Activated CD4-positive, alpha-beta memory T cell treated with anti-CD3 and anti-CD28 coated beads, Interleukin-2, amount 10 ng/mL, durations not matched to agents 7 days and 5 days (primary cell): Measurements from ENCODE around the gene SELENOI. TPM values are rescaled to one million over a fixed set of nuclear protein-coding genes. Genes with fewer than 3 reads are reported as not detected.
A peak's percentile ranks its signal among the peaks of the same experiment; 100 is the strongest.
"Not testable (repeated sequence)": the region's sequence is repeated elsewhere in the genome, so short reads cannot be mapped to it uniquely, and the experiment has no call there.

ENCODE experiments used
- CTCF ChIA-PET: fragments of 350-600 bp; sonication (Branson Sonifier 250); formaldehyde crosslinking; loops from one replicate; lab custom pipeline; 2021; ENCODE audit warnings: antibody characterized with exemption, inconsistent platforms; lab: Charles Lee
- POLR2A ChIA-PET: fragments of 350-600 bp; sonication (Branson Sonifier 250); formaldehyde crosslinking; loops from one replicate; lab custom pipeline; 2021; ENCODE audit warnings: antibody characterized with exemption; lab: Charles Lee
- DNase-seq: peaks from one replicate; pipeline ENCODE4 v3.0.0-alpha.2; 2020
- H3K27ac Mint-ChIP-seq: one replicate; pipeline ENCODE4 v1.8.0; 2021; ENCODE audit warnings: mild to moderate bottlenecking, mixed read lengths
- H3K27me3 Mint-ChIP-seq: one replicate; pipeline ENCODE4 v1.8.0; 2021; ENCODE audit warnings: mixed read lengths
- H3K36me3 Mint-ChIP-seq: one replicate; pipeline ENCODE4 v1.8.0; 2021; ENCODE audit warnings: low read depth, mixed read lengths
- H3K4me1 Mint-ChIP-seq: one replicate; pipeline ENCODE4 v1.8.0; 2021; ENCODE audit warnings: mixed read lengths
- H3K4me3 Mint-ChIP-seq: one replicate; pipeline ENCODE4 v1.8.0; 2021; ENCODE audit warnings: mild to moderate bottlenecking, mixed read lengths
- H3K9me3 Mint-ChIP-seq: one replicate; pipeline ENCODE4 v1.8.0; 2021; ENCODE audit warnings: mixed read lengths
- total RNA-seq, 2 experiments: library from RNA; stranded (reverse); gene quantifications; one replicate each; pipeline ENCODE4 v1.2.3, GENCODE V29; 2021

The SELENOI gene
- total RNA-seq, 2 experiments from 2014 or later: 22.9 to 31.4 TPM

DNA sequence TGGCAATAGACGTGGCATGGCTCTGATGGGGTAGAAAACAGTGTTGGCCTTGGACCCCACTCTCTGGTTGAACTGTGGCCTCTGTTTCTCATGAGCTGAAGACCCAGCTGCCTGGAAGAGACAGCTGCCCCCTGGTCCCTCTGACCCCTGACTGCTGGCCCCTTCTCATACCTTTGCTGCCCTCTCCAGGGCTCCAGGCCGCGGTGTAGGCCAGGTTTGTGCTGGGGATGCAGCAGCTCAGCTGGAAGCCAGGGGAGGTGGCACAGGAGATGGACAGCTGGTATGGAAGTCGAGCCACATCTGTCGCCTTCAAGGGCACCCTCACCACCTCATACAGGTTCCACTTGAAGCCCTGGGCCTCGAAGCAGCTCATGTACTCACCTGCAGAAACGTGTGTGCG lies 31.7 kb upstream of the SELENOI start:
- no peak for DNase-seq
- no peaks in the 10 kb centered on the region for H3K36me3 Mint-ChIP-seq
- no peaks in the 10 kb centered on the region for H3K4me1 Mint-ChIP-seq
- H3K9me3 Mint-ChIP-seq: no peaks in the 10 kb centered on the region
- H3K27me3 Mint-ChIP-seq: peaks cover 2% of the 10 kb centered on the region
- H3K27ac Mint-ChIP-seq: no peak overlapping the region
- POLR2A ChIA-PET: no interaction called here
- CTCF ChIA-PET: no interaction called here
- H3K4me3 Mint-ChIP-seq: no peak overlapping the region

- H3K27me3 Mint-ChIP-seq: peaks cover 2% of the 10 kb centered on the region
- DNase-seq: no peak
- no peak overlapping the region for H3K4me3 Mint-ChIP-seq
- no peaks in the 10 kb centered on the region for H3K4me1 Mint-ChIP-seq
- CTCF ChIA-PET: no interaction called here
- H3K36me3 Mint-ChIP-seq: no peaks in the 10 kb centered on the region
- POLR2A ChIA-PET: interaction anchor here (0.9 to 1.2 kb wide), 2 partner anchors 30 to 72 kb away, joined by 3 read pairs; partner anchors contain the start of genes HADHA and HADHB
- H3K9me3 Mint-ChIP-seq: no peaks in the 10 kb centered on the region
- no peak overlapping the region for H3K27ac Mint-ChIP-seq
Measured at GRCh38 chr2:26316041-26316440, 29.9 kb upstream of the SELENOI start.

DNA sequence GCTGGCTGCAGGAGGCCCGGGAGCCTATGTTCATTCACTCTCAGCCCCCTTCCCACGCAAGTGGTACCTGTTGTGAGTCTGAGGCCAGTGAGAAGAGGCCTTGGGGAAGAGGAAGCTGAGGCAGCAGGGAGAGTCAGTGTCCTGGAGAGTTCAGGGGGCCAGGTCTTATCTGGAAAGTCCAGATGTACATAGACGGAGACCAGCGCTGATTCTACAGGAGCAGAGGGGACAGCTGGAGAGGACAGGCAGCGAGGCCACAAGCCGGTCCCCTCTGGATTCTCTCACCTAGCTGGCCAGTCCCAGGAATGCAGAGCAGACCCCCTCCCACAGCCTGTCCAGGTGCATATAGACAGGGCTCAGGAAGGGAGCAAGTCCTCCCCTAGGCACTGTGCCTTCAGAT lies 29.1 kb upstream of the SELENOI start:
- Mint-ChIP-seq H3K4me1 (no peaks in the 10 kb centered on the region), H3K4me3 (no peak overlapping the region), H3K9me3 (no peaks in the 10 kb centered on the region), H3K27ac (no peak overlapping the region), H3K36me3 (no peaks in the 10 kb centered on the region), H3K27me3 (peaks cover 5% of the 10 kb centered on the region)
- ChIA-PET POLR2A (no interaction called here), CTCF (no interaction called here)
- no peak for DNase-seq

DNA sequence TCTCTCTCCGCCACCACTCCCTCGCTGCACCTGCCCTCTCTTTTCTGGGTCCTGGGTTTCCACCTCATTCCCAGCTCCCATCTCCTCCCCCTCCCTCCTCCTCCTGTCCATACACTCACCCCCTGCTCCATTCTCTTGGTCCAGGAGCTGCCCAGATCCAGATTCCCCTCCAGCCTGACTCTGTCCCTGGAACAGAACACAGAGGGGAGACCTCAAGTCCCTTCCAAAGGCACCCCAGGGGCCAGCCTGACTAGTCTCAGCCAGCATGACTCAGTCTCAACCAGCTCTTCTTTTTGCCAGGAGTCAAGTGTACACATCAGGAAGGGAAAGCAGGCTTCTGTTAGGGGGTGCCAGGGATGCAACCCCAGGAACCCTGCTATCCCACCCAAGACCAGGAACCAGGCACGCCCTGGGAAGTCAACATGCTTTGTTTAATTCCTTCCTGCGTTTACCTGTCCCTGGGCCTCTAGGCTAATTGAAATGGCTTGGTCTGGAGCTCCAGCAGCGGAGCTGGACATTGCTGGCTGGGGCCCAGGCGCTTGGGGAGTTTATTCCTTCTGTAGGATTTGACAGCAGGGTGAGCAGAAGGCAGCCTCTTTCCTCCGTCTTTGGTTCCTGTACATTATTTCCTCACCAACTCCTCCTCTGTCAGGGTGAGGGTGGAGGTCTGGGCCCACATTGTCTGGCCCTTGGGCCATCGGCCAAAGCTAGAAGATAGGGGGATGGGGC lies 28.4 kb upstream of the SELENOI start:
- Mint-ChIP-seq H3K9me3 (no peaks in the 10 kb centered on the region), H3K4me3 (no peak overlapping the region), H3K27ac (no peak overlapping the region), H3K27me3 (peaks cover 5% of the 10 kb centered on the region), H3K4me1 (no peaks in the 10 kb centered on the region), H3K36me3 (no peaks in the 10 kb centered on the region)
- ChIA-PET CTCF (no interaction called here), POLR2A (no interaction called here)
- no peak for DNase-seq

DNA sequence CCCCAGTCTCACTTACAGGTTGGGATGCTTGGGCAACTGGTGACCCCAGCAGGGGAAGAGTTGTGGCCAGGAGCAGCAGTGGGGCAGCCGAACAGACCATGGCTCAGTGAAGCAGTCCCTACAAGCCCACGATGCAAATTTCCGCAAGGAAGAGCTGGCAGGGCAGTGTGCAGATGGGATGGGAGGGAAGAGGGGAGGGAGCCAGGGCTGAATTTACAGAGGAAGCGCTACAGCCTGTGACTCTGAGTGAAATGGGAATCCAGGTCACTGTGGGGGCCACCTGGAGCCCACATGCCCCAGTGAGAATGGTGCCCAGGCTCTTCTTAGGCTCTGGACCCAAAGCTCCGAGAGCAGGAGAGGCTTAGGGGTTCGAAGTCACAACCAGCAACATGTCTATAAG lies 27.0 kb upstream of the SELENOI start:
- DNase-seq: no peak
- ChIA-PET CTCF (no interaction called here), POLR2A (no interaction called here)
- Mint-ChIP-seq H3K9me3 (no peaks in the 10 kb centered on the region), H3K4me1 (no peaks in the 10 kb centered on the region), H3K4me3 (no peak overlapping the region), H3K27ac (no peak overlapping the region), H3K27me3 (peaks cover 5% of the 10 kb centered on the region), H3K36me3 (no peaks in the 10 kb centered on the region)

DNA sequence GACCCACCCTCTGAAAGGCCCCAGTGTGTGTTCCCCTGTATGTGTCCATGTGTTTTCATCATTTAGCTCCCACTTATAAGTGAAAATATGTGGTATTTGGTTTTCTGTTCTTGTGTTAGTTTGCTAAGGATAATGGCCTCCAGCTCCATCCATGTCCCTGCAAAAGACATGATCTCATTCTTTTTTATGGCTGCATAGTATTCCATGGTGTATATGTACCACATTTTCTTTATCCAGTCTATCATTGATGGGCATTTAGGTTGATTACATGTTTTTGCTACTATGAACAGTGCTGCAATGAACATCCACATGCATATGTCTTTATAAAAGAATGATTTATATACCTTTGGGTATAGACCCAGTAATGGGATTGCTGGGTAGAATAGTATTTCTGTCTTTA lies 21.5 kb upstream of the SELENOI start:
- H3K27ac Mint-ChIP-seq, H3K9me3 Mint-ChIP-seq, H3K27me3 Mint-ChIP-seq, DNase-seq, CTCF ChIA-PET, H3K36me3 Mint-ChIP-seq, H3K4me3 Mint-ChIP-seq: not testable (repeated sequence)
- peaks cover 34% of the 10 kb centered on the region for H3K4me1 Mint-ChIP-seq
- POLR2A ChIA-PET: interaction anchor here (2.5 kb wide), 1 partner anchor 81 kb away, joined by 5 read pairs; no protein-coding TSS in a partner anchor

GRCh38 chr2:26324903-26325302 lies 21.0 kb upstream of the SELENOI start:
- DNase-seq: no peak
- no peaks in the 10 kb centered on the region for H3K9me3 Mint-ChIP-seq
- H3K4me3 Mint-ChIP-seq: no peak overlapping the region
- H3K36me3 Mint-ChIP-seq: no peaks in the 10 kb centered on the region
- POLR2A ChIA-PET: interaction anchor here (2.5 to 3.8 kb wide), 2 partner anchors 21 to 81 kb away, joined by 5 to 18 read pairs; partner anchors contain the start of genes ADGRF3 and SELENOI
- CTCF ChIA-PET: no interaction called here
- no peak overlapping the region for H3K27ac Mint-ChIP-seq
- H3K27me3 Mint-ChIP-seq: peaks cover 3% of the 10 kb centered on the region
- peaks cover 38% of the 10 kb centered on the region for H3K4me1 Mint-ChIP-seq

DNA sequence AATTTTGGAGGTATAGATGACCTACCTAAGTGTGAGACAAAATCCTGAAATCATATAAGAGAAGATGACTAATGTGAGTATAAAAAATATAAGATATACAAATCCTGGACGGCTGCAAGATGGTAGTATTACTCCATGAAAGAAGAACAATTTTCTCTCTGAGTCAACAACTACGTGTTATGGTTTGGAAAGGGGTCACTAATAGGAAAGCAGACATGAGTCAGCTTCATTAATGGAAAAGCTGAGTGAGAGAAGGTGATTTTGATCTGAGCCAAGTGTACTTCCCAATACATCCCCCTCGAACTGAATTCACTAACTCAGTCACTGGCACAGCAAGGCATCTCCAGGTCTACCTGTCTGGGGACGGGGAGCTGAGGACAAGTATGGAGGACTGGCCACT lies 20.1 kb upstream of the SELENOI start:
- H3K27ac Mint-ChIP-seq: no peak overlapping the region

DNA sequence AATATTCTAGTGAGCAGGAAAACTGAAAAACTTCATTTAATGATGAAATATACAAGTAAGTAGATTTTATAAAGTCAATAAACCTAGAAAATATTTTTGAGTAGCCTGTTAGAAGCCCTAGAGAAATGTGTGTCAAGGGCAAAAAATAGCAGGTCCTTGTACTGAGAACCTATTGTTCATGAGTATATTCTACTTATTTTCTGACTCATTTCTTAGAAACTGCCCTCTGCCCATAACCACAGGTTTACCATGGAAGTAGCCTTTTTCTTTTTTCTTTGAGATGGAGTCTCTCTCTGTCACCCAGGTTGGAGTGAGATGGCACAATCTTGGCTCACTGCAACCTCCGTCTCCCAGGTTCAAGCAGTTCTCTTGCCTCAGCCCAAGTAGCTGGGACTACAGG lies 19.4 kb upstream of the SELENOI start:
- no peak for DNase-seq
- Mint-ChIP-seq H3K36me3 (no peaks in the 10 kb centered on the region), H3K4me1 (peaks cover 43% of the 10 kb centered on the region), H3K27me3 (no peaks in the 10 kb centered on the region), H3K27ac (no peak overlapping the region), H3K9me3 (no peaks in the 10 kb centered on the region), H3K4me3 (no peak overlapping the region)
- ChIA-PET POLR2A (interaction anchor here (0.6 to 3.8 kb wide), 4 partner anchors 20 to 90 kb away, joined by 3 to 18 read pairs (median 4); partner anchors contain the start of genes ADGRF3 and SELENOI), CTCF (interaction anchor here (0.9 to 1.3 kb wide), 5 partner anchors 24 to 143 kb away, joined by 3 to 5 read pairs (median 3); no protein-coding TSS in a partner anchor)

More for the DNA sequence above, 20.1 kb upstream of the SELENOI start:
- ChIA-PET POLR2A (interaction anchor here (1.0 to 3.8 kb wide), 4 partner anchors 20 to 447 kb away, joined by 3 to 18 read pairs (median 4); partner anchors contain the start of genes ADGRF3, ASXL2 and SELENOI), CTCF (no interaction called here)
- Mint-ChIP-seq H3K4me3 (no peak overlapping the region), H3K9me3 (no peaks in the 10 kb centered on the region), H3K36me3 (no peaks in the 10 kb centered on the region), H3K27me3 (peaks cover 3% of the 10 kb centered on the region), H3K4me1 (peaks cover 43% of the 10 kb centered on the region)
- DNase-seq: no peak

GRCh38 chr2:26327291-26328272 lies 18.4 kb upstream of the SELENOI start:
- no peaks in the 10 kb centered on the region for H3K36me3 Mint-ChIP-seq
- ChIA-PET POLR2A (interaction anchor here (0.6 to 3.8 kb wide), 4 partner anchors 19 to 91 kb away, joined by 3 to 18 read pairs (median 4); partner anchors contain the start of genes ADGRF3 and SELENOI), CTCF (interaction anchor here (0.7 to 1.3 kb wide), 8 partner anchors 18 to 337 kb away, joined by 3 to 7 read pairs (median 3); partner anchors contain the start of gene SELENOI)
- no peak overlapping the region for H3K4me3 Mint-ChIP-seq
- no peaks in the 10 kb centered on the region for H3K27me3 Mint-ChIP-seq
- no peaks in the 10 kb centered on the region for H3K9me3 Mint-ChIP-seq
- peaks cover 43% of the 10 kb centered on the region for H3K4me1 Mint-ChIP-seq
- DNase-seq: no peak
- H3K27ac Mint-ChIP-seq: peak overlapping the region; percentile 4

GRCh38 chr2:26329083-26329482 lies 16.9 kb upstream of the SELENOI start:
- H3K36me3 Mint-ChIP-seq, H3K27ac Mint-ChIP-seq, POLR2A ChIA-PET, H3K4me3 Mint-ChIP-seq, H3K27me3 Mint-ChIP-seq, DNase-seq, H3K9me3 Mint-ChIP-seq: not testable (repeated sequence)
- CTCF ChIA-PET: interaction anchor here (1.0 to 3.5 kb wide), 6 partner anchors 8 to 378 kb away, joined by 4 to 15 read pairs (median 8); partner anchors contain the start of genes ADGRF3, HADHB and SELENOI
- peaks cover 43% of the 10 kb centered on the region for H3K4me1 Mint-ChIP-seq

GRCh38 chr2:26330114-26330549 lies 15.8 kb upstream of the SELENOI start:
- Mint-ChIP-seq H3K36me3 (no peaks in the 10 kb centered on the region), H3K4me3 (no peak overlapping the region), H3K4me1 (peaks cover 41% of the 10 kb centered on the region), H3K27me3 (no peaks in the 10 kb centered on the region), H3K9me3 (no peaks in the 10 kb centered on the region), H3K27ac (no peak overlapping the region)
- DNase-seq: peak; percentile 88
- ChIA-PET CTCF (interaction anchor here (0.5 to 3.5 kb wide), 16 partner anchors 9 to 758 kb away, joined by 3 to 15 read pairs (median 4); partner anchors contain the start of genes ADGRF3, HADHB and SELENOI), POLR2A (interaction anchor here (1.1 to 1.4 kb wide), 2 partner anchors 87 to 297 kb away, joined by 3 to 4 read pairs; no protein-coding TSS in a partner anchor)
